GM19193 (cell line): ENCODE results near the gene MYH10.

ENCODE experiments used
- POLR2A ChIP-seq: IDR thresholded peaks from 4 replicates; pipeline ENCODE4 v1.6.1; 2011; ENCODE audit not compliant: insufficient read depth, insufficient read length; ENCODE audit errors: extremely low read depth

Gene MYH10

DNA sequence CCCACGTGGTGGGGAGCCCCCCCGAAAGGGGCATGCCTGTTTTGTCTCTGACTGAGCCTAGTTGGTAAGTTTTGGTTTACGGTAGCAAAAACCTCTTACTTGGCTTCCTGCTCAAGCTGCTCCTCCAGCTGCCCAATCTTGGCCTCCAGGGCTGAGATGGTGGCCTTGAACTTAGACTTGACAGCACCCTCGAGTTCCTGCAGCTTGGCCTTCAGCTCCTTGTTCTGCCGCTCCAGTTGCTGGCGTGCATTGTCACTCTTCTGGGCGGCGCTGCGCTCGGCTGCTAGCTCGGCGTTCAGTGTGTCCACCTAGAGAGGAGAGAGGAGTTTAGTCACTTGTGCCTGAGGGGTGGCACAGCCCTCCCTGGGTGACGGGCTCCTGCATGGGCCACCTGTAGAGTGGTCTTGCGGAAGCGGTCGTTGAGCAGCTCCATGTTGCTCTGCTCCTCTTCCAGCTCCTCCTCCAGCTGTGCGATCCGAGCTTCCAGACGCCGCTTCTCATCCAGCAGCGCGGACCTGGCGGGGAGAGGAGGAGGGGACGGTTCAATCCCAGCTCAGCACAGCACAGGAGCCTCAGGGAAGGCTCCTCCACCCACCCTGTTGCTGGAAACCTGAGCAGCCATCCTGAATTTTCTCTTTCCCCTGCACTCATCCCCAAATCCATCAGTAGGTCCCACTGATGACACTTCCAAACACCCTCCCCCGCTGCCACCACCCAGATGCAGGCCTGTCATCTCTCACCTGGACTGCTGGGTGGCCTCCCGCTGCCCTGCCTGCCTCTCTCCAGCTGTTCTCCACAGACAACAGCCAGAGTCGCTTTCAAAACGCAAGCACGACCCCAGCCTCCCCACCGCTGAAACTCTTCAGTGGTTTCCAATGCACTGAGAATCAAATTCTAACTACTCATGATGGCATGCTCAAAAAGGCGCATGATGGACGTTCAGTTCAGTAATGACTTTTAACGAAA, 150.2 kb downstream of the MYH10 start:
- TF ChIP-seq POLR2A = no peak

DNA sequence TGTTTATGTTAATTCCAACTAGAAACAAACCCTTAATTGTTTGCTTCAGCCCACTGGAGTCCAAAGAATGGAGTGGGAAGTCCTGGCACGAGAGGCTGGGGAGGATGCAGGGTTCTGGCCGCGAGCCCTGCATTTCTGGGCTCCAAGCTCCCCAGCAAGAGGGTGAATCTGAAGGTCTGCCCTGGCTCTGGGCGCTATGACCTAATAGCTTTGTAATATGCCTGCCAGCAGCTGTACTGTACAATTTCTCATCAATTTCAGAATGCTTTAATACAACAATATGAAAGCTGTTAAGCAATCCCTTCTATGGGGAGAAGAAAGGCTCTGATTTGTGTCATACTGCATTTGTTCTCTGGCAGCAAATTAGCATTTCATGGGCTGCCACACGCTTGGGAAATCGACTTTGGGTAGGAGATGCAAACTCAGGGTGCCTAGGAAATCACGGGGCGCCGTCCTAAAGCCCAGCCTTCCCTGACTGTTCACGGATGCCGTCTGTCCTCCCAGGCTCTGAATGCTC, 151.0 kb downstream of the MYH10 start:
- no peak for TF ChIP-seq POLR2A

DNA sequence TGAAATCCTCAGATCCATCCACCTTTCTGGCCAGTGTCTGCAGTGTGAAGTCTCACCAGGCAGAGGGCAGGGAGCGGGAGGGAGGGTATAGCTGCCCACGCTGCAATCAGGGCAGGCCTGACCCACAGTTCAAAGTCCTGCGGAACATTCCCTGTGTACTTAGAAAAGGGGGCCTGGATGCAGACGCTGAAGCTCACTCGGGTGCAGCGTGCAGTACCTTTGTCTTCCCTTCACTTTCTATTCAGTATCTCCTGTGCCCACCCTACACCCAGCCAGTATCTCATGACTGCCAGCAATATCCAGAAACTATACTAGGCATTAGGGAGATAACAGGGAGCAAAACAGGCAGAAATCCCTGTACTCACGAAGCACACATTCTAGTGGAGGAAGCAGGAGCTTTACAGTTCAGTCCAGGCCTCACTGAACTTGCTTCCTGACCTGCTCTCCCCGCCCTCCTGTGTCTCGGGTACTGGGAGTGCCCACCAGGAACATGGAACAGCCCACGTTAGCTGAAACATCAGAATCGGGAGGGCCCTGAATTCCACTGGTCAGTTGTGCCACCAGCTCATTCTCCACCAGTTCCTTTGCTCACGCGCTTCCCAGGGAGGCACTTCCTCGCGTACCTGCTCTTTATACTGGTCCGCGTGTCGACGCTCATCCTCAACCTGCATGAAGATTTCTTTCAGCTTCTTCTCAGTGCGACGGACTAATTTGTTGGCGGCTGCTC, 152.6 kb downstream of the MYH10 start:
- no peak for TF ChIP-seq POLR2A

DNA sequence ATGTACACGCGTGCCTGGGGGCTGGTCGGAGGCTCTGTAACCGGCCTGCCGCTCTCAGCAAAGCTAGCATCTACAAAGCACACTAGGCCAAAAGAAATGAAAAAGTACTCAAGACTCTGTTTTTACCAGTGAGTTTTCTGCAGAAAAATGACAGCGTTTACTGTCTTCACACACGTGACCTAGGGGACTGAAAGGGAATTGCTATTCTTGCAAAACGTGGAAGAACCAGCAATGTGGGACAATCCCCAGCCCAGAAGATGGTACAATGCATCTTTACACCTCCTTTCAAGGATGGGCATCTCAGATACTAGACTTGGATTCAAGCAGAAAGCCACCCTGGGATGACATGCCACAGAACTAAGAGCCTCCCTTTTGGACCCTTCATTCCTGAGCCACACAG, 153.4 kb downstream of the MYH10 start:
- TF ChIP-seq POLR2A = no peak

DNA sequence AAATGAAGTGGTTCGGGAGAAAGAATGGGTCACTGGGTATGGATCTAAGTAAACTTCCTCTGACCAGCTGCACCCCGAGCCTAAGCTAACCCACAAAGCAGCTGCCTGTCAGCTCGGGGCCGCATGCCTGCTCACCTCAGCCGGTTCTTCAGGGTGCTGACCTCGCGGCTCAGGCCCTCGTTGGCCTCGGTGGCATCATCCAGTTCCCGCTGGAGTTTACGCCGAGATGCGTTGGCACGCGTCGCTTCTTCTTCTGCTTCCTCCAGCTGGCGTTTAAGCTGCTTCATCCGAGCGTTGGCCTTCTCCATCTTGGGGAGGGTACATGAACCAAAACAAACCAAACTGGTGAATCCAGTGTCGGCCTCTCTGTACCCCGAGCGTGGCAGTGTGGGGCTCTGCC, 153.8 kb downstream of the MYH10 start:
- TF ChIP-seq POLR2A = no peak

DNA sequence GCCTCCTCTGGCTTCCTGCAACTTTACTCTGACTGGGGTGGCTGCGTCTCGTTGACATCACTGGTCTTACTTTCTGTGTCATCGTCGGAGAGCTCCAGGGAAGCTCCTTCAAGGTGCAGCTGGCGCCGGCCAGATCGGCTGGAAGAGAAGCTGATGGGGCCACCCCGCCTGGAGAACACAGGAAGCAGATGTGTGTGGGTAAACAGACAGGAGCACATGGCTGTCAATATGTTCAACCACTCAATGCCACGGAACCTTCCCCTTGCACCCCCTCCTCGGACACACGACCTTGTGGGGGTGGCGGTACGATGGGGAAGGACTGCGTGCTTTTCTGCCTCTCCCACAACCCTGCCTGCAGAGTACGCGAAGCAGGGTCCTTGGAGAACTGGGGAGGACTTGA, 154.7 kb downstream of the MYH10 start:
- no peak for TF ChIP-seq POLR2A

DNA sequence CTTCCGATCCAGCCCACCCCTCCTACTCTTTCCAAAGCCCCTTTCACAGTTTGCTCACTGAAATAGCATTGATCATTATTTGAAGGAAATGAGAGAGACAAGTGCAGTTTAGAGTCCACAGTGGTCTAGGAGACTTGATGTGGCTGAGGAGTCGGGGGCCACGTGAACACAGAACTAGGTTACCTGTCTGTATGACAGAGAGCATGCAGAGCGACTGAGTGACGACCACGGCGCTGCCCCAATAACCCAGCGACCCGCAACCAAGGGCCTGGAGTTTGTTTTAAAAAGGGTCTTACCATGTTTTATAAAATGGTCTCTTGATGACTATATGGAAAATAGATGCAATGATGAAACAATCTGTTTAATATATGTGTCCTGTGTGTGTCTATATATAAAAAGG, 155.3 kb downstream of the MYH10 start:
- no peak for TF ChIP-seq POLR2A

DNA sequence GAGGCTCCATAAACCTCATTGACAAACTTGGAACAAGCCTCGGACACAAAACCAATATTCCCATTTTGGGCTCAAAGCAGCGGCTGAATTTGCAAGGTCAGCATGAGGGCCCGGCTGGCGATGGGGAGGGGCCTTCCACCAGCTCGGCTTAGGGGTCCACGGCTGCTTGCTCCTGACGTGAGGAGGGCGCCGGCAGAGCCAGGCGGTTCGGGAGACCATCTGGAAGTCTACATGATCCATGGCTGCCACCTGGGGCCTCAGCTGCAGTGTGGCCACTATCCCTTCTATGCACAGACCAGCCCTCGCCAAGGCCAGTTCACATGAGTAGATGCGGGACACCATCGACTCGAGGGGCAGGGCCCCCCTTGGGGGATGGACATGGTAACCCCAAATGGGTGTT, 155.7 kb downstream of the MYH10 start:
- TF ChIP-seq POLR2A = no peak

DNA sequence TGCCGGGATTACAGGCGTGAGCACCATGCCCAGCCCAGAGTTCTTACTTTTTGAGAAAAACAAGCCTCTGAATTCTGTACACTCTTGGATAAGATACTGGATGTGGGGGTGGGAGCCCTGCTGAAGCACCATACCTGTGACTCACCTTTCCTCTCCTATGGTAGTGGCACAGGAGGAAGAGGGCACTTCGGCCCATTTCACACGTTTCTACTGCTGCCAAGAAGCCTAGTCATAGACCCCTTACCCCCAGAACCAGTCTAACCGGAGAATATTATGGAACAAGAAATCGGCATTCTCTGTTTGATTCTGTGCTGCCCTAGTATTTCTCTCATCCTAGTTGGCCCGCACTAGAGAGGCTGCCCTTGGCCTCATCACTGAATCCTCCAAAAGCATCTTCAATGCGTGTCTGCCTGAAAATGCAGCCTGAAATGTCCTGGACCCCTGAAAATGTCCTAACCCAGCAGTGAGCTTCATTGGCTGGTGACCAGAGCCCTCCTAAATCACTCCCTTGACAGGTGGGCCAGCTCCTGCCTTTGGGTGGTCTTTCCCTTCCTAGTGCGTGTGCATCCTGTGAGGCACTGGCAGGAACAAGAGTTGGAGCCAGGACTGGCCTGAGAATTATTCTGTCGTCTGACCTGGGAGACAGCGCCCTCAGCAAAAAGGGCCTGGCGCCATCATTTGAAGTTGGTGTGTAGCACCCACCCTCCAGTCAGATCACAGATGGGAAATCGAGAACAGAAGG, 156.9 kb downstream of the MYH10 start:
- TF ChIP-seq POLR2A = no peak

DNA sequence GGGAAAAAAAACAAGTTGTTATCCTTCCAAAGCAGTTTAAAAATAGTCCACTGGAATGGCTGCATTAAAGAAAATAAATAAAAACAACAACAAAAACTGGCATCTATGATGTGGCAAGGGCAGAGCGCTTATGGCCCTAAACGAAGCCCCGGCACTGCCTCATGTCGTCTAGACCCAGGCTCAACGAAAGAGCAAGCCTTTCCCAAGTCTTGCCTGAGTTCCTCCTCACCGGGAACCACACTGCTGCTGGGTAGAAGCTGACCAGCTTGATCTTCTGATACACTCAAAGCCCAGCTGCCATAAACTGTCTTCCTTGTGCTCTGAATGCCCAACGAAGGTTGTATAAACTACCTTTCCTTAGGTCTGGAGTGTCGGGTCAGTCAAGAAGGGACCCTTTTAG, 157.9 kb downstream of the MYH10 start:
- no peak for TF ChIP-seq POLR2A

DNA sequence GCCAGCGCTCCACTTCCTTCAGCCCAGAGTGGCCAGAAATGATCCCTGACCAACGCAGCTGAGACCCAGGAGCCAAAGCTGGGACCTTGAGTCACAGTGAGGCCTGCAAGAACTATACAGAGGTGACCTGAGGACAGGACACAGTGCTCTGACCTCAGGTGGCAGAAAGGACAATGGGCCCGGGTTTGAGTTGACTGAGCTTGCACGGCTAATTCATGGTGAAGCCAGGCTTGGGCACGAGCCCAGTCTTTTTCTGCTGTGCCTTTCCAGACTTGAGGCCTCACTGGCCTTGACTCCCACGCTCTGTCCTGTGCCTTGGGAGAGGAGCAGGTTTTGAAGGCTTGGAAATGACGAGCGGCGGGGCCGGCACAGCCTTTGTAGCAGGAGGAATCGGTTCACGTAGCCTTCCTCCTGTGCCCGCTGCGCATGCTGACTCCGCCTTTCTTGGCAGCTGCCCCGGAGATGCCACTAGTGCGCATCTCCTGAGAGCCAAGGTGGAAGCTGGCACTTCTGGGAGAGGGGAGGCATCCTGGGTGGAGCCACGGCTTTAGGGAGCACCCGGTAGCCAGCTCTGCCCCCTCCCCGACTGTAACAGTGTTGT, 160.0 kb downstream of the MYH10 start:
- no peak for TF ChIP-seq POLR2A

DNA sequence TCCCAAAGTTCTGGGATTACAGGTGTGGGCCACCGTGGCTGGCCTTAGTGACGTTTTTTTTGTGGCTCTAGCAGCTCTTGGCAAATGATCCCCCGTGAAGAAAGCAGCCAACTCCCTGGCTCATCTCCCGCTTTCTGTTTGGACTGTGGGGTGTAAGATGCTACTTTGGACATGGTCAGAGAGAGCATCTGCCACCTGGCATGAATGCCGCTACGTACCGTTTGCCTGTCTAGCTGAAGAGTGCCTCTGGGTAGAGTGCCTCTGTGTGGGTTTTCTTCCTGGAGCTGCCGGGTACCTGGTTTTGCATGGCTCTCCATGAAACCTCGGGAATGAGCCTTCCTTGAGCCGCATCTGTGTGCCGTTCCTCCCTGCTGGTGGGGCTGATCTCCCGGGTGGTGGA, 160.6 kb downstream of the MYH10 start:
- TF ChIP-seq POLR2A = no peak

DNA sequence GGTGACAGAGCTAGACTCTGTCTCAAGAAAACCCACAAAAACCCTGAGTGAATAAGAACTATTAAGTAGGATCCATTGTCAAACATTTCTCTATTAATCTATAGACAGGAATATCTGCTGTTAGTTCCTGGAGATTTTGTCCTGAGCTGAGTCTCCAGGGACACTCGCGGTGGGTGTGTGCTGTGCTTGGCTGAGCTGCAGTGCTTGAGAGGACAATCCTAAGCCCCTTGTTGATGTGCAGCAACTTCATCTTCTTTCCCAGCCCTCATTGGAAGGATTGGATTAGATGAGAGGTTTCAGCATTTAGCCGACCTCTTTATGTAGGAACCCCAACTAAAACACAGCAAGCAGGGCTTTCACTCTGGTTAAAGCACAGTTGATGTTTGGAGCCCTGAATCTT, 161.5 kb downstream of the MYH10 start:
- no peak for TF ChIP-seq POLR2A

DNA sequence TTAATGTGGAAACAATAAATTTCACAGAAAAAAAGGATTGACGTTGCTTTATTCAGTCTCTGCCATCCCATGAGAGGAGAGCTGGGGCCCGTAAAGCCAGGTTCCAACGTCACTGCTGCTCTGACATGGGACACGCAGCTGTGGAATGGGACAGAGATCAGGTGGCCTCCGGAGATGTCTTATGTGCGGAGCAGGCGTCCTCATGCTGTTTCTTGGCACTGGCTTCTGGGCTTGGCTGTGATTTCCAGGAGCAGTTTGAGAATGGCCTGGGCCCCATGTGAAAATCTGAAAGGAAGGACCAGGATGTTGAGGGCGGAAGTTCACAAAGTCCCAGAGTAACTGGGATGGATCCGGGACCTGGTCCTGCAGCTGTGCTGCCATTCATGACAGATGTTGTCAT, 162.4 kb downstream of the MYH10 start:
- TF ChIP-seq POLR2A = no peak

DNA sequence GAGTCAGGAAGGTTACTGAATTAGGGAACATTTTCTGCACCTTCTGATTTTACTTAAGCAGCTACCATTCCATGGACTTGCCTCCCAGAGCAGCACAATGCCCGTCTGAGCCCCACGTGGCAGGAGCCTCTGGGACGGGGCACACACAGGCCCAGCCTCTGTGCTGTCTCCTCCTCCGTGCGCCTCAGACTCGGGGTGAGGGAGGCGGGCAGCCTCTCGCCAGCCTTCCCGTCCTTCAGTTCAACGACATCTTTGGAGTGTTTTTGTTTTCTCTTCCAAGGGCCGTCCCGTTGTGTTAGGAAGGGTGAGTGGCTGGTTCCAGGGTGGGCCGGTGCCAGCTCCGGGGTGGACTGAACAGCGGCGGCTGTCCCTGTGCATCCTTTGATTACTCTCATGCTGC, 163.0 kb downstream of the MYH10 start:
- no peak for TF ChIP-seq POLR2A
